Measurements from ENCODE around the gene INPP5A.

INPP5A gene

DNA sequence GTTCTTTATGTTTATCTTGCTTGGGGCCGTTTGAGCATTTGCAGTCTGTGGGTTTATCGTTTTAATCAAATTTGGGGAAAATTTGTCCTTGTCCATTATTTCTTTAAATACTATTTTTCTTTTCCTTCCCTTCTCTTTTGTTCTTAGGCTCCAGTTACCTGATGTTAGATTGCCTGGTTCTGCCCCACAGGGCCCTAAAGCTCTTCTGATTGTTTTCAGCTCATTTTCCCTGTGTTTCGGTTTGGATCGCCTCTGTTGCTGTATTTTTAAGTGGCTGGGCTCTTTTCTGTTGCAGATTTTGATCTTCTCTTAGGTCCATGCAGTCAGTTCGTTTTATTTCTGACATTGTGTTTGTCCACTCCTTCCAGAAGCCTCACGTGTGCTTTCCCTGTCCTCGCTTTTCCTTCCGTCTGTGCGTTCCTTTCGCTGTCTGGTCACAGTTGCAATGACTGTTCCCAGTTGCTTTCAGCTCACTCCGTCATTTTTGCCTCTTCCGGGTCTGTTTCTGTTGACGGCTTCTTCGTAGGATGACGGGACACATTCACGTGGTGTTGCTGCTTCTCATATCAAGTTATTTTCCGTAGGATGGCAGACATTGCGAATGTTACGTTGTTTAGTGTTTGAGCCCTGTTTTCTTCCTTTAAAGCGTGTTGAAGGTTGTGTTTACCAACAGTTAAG is 111.4 kb downstream of the INPP5A start:
- TF ChIP-seq, protein P1, sequence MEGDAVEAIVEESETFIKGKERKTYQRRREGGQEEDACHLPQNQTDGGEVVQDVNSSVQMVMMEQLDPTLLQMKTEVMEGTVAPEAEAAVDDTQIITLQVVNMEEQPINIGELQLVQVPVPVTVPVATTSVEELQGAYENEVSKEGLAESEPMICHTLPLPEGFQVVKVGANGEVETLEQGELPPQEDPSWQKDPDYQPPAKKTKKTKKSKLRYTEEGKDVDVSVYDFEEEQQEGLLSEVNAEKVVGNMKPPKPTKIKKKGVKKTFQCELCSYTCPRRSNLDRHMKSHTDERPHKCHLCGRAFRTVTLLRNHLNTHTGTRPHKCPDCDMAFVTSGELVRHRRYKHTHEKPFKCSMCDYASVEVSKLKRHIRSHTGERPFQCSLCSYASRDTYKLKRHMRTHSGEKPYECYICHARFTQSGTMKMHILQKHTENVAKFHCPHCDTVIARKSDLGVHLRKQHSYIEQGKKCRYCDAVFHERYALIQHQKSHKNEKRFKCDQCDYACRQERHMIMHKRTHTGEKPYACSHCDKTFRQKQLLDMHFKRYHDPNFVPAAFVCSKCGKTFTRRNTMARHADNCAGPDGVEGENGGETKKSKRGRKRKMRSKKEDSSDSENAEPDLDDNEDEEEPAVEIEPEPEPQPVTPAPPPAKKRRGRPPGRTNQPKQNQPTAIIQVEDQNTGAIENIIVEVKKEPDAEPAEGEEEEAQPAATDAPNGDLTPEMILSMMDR (IDR thresholded peaks at IDR 0.05; ENCODE audit: low read depth, low read length) = no peak
- no peak overlapping the region for H3K4me3 ChIP-seq (ENCODE audit: low read depth, low read length)
- no peaks in the 10 kb centered on the region for H3K9me3 ChIP-seq (ENCODE audit: severe bottlenecking)
- DNase-seq = no peak
- H3K27ac ChIP-seq = no peak overlapping the region
- no peaks in the 10 kb centered on the region for H3K36me3 ChIP-seq
- H3K27me3 ChIP-seq (ENCODE audit: insufficient read depth, low read depth, severe bottlenecking) = no peaks in the 10 kb centered on the region

DNA sequence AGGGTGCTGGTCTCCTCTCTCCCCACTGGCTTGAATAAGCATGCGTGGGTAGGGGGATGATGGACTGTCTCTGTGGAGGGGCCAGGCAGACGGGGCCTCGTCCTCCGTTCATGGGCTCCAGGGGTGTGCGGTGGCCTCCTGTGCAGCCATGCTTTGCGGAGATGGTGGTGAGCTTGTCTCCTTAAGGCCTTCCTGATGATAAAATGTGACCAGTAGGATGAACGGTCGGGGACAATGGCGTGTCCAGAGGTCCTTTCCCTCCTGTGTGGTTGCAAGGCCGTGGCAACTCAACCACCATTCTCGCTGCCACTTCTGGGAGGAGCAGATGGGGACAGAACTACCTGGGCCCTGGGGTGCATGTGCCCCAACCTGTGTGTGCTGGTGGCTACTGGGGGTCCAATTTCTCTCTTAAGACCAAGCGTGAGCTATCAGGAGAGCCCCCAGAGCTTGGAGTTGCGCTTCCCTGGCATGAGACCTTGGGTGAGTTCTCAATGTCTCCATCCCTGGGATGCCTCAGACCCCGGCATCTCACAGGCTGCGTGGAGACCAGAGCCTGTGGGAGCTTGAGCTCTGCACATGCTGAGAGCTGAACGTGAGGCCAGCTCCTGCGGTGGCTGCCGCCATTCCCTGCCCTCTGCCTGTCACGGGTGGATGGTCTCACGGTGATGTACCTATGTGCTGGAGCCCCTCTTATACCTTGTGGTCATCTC is 112.2 kb downstream of the INPP5A start:
- TF ChIP-seq, protein P1 (IDR thresholded peaks at IDR 0.05; ENCODE audit: low read depth, low read length) = no peak
- Histone ChIP-seq H3K9me3 (ENCODE audit: severe bottlenecking) (no peaks in the 10 kb centered on the region), H3K4me3 (ENCODE audit: low read depth, low read length) (no peak overlapping the region), H3K27ac (no peak overlapping the region), H3K36me3 (no peaks in the 10 kb centered on the region), H3K27me3 (ENCODE audit: insufficient read depth, low read depth, severe bottlenecking) (no peaks in the 10 kb centered on the region)
- DNase-seq = no peak

DNA sequence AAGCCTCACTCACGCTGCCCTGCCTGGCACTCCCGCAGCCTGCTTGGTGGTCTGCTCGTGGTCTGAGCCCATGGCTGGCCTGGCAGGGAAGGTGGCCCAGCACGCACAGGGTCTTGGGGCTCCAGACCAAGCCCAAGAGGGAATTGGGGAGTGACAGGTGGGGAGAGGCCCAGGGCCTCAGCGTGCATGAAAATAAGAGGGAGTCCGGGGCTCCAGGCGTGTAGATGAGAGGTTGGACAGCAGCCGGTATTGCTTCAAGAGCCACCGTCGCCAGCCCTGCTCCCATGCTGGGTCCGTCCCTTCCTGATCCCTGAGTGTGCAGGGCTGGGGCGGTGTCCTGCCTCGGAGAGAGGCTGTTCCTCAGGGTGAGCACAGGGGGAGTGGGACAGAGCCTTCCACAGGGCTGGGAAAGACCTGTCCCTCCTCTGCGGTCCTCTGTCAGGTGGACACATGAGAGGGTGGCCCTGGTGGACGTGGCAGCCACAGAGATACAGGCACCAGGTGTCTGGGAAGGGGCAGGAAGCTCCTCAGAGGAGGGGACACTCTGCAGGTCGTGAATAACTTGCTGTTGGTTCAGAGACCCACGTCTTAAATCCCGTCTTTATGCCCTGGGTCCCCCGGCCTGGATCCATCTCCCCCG is 113.1 kb downstream of the INPP5A start:
- DNase-seq = no peak
- no peaks in the 10 kb centered on the region for H3K27me3 ChIP-seq (ENCODE audit: insufficient read depth, low read depth, severe bottlenecking)

DNA sequence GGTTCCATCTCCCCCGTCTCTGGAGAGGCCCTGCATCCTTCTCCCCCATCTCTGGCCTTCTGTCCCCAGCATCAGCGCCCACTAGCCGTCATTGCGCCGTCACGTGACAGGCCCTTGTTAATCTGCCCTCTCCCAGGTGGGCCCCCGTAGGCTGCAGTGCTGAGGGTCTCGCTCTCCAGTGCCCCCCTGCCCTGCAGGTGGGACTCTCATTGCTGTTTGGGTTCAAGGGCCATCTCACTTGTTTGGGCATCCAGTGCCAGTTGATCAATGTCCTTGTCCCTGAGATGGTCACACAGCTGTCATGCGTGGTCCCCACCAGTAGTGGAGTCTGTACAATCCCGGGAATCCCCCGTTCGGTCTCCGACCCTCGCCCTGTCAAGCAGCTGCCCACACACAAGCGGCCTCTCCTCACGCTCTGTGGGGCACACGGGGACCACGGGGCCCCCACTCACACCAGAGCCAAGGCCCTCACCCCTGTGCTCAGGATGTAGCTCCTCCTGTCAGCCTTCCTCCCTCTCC is 114.0 kb downstream of the INPP5A start:
- Histone ChIP-seq H3K36me3 (no peaks in the 10 kb centered on the region), H3K27me3 (ENCODE audit: insufficient read depth, low read depth, severe bottlenecking) (no peaks in the 10 kb centered on the region), H3K9me3 (ENCODE audit: severe bottlenecking) (no peaks in the 10 kb centered on the region), H3K4me3 (ENCODE audit: low read depth, low read length) (no peak overlapping the region), H3K27ac (no peak overlapping the region)
- TF ChIP-seq, protein P1 (IDR thresholded peaks at IDR 0.05; ENCODE audit: low read depth, low read length) = no peak
- no peak for DNase-seq

More for the DNA sequence above, 113.1 kb downstream of the INPP5A start:
- no peaks in the 10 kb centered on the region for H3K36me3 ChIP-seq
- no peak overlapping the region for H3K27ac ChIP-seq
- TF ChIP-seq, protein P1 (IDR thresholded peaks at IDR 0.05; ENCODE audit: low read depth, low read length) = no peak
- H3K4me3 ChIP-seq (ENCODE audit: low read depth, low read length) = no peak overlapping the region
- no peaks in the 10 kb centered on the region for H3K9me3 ChIP-seq (ENCODE audit: severe bottlenecking)

DNA sequence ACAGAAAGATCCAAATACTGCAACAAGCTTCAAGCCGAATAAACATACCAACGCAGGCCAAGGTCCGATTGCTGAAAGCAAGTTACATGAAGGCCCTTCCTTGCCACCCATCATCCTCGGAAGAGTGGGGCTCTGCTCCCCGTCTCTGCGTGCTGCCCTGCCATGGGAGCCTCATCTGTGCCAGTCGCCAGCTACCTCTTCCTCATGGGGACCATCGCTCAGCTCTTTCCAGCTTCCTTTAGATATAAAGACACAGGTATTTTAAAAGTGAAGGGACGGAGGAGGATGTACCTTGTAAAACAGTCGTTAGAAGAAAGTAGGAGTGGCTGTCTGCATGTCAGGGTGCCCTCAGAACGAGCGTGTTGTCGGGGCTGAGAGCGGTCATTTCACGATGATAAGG is 114.9 kb downstream of the INPP5A start:
- DNase-seq = no peak
- H3K4me3 ChIP-seq (ENCODE audit: low read depth, low read length) = no peak overlapping the region
- H3K27me3 ChIP-seq (ENCODE audit: insufficient read depth, low read depth, severe bottlenecking) = no peaks in the 10 kb centered on the region
- H3K9me3 ChIP-seq (ENCODE audit: severe bottlenecking) = no peaks in the 10 kb centered on the region
- no peaks in the 10 kb centered on the region for H3K36me3 ChIP-seq
- TF ChIP-seq, protein P1 (IDR thresholded peaks at IDR 0.05; ENCODE audit: low read depth, low read length) = no peak
- no peak overlapping the region for H3K27ac ChIP-seq

Data from WERI-Rb-1 (cell line).